Stimulated activated CD8-positive, alpha-beta memory T cell treated with anti-CD3 and anti-CD28 coated beads, Interleukin-2, amount 100 ng/mL, for 48 hours (primary cell): ENCODE results near the gene NAT9.

Source experiments
- DNase-seq, 2 donors: peaks; one replicate each; pipeline ENCODE4 v3.0.0-alpha.2; 2020; ENCODE audit warnings: low read depth in 2 of 2

Gene NAT9

GRCh38 chr17:74761419-74761818 is 14.7 kb downstream of the NAT9 start:
- no peak for DNase-seq

- no peak for DNase-seq
These were observed 15.6 kb downstream of the NAT9 start for GRCh38 chr17:74760404-74761105.

- DNase-seq, result no peak
These were observed 16.2 kb downstream of the NAT9 start for GRCh38 chr17:74759941-74760340.

DNA sequence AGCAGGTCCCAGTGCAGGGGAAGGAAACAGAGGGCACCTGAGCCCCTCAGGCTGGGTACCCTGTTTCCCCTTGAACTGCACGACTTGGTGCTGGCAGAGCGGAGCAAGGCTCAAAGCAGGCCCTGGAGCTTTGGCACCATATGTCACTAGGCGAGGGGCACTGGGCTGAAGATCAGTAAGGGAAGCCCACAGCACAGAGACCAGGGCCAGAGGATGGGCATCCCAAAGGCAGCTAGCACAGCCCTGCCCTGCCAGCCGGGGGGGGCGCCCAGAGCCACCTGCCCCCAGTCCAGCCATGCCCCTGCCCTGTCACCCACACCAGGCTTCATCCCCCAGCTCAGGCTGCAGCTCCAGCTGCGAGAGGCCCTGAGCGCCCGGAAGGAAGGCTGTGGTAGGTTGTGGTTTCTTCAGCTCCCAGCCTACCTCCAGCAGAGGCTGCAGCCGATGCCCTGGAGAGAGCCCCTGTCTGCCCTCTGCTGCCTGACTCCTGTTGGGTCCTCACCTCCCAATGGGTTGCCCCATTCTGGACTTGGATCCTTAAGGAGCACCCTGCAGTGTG is 16.8 kb downstream of the NAT9 start:
- peak in 1 of 2 donors; percentile 46 for DNase-seq

DNA sequence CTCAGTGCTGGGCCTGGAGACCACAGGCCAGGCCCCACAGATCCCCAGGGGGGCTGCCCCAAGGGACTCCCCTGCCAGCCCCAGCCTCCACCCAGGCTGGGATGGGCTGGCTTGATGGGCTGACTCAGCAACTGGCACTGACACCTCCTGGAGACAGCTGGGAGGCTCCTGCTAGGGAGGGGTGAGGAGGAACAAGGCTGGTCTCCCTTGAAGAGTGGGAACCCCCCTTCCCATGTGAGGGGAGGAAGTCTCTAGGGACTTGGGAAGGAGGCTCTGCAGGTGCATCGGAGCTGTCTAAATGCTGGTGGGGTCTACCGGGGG is 17.3 kb downstream of the NAT9 start:
- no peak for DNase-seq

GRCh38 chr17:74757931-74758847 is 18.0 kb downstream of the NAT9 start:
- no peak for DNase-seq

GRCh38 chr17:74757502-74757901 is 18.6 kb downstream of the NAT9 start:
- no peak for DNase-seq

DNA sequence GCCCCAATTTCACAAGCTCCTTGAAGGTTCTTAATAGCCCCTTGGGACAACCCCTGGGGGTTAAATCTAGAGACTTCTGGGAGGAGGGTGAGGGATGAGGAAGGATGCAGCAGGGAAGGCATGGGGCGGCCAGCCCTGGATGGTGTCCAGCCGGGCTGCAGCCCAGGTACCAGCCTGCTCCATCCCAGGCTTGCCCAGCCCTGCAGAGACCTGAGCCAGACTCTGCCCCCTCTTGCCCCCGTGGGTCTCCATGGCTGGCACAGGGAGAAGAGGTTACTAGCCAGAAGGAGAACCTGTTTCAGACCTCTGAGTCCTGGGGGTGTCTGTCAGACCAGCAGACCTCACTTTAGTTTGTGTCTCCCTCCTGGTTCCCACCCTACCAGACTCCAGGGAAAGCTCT is 19.3 kb downstream of the NAT9 start:
- no peak for DNase-seq

DNA sequence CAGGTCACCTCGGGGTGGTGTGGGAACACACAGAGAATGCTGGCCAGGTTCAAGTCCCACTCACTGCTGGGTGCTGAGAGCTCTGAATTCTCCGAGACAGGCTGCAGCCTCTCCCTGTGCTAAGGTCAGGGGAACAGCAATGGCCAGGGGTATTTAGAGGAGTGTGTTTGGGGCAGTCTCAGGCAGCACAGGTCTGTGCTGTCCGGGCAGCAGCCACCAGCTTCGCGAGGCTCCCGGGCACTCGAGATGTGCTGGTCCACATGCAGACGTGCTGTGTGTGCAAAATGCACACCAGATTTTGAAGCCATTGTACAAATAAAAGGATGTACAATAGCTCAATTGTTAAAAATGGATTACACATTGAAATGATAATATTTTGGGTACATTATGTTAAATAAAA is 20.6 kb downstream of the NAT9 start:
- DNase-seq, result no peak

- DNase-seq, result no peak
These were observed 21.3 kb downstream of the NAT9 start for GRCh38 chr17:74754832-74755231.

GRCh38 chr17:74752822-74753401 is 23.2 kb downstream of the NAT9 start:
- DNase-seq, result no peak

DNA sequence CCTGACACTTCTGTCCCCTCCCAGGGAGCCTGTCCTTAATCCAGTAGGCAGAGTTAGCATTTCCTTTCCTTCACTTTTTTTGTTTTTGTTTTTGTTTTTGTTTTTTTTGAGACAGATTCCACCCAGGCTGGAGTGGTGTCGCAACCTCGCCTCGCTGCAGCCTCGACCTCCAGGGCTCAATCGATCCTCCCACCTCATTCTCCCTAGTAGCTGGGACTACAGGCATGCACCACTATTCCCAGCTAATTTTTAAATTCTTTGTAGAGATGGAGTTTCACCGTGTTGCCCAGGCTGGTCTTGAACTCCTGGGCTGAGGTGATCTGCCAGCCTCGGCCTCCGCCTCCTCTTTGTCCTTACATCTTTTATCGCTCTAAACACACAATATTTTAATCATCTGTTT is 23.7 kb downstream of the NAT9 start:
- no peak for DNase-seq

DNA sequence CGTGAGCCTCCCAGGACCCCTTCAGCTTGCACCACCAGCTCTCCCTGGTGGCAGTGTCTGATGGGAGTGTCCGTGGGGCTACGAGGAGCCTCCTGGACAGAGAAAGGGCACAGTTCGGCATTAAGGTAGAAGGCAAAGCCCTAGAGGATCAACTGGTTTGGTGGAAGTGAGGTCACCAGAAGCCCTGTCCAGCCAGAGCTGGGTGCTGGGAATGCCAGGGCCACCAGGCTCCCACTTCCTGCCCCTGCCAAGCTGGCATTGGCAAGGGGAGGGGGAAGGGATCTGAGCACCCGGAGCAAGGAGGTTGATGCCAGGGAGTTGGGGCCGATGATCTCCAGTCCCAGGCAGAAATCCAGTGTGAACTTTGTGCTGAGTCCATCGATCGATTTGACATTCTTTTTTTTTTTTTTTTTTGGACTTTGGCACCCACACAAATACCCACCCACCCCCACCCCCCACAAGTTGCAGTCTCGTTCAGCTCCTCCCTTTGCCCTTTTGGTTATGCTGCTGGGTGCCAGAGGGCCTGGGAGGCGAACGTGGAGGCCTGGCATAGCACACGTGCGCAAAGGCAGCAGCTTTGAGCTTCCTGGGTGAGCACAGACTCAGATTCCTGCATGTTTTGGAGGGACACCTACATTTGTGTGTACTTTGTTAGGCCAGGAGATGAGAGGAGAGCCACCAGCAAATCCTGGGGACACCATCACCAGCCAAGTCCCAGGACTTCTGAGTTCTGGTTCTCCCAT is 25.6 kb downstream of the NAT9 start:
- no peak for DNase-seq

DNA sequence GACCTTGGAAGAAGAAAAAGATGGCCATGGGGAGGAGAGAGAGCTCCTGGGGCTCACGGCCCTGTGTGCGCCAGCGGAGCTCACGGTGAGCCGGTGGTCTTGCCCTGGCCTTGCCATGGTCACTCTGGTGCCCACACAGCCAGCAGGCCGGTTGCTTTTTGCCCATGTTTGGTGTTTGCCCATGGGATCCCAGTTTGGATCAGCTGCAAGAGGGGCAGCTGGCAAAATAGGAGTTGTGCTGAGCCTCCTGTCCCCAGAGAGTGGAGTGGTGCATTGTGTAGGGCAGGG is 26.2 kb downstream of the NAT9 start:
- no peak for DNase-seq

- peak in 1 of 2 donors; percentile 45 for DNase-seq
These were observed 26.7 kb downstream of the NAT9 start for GRCh38 chr17:74749279-74750038.

DNA sequence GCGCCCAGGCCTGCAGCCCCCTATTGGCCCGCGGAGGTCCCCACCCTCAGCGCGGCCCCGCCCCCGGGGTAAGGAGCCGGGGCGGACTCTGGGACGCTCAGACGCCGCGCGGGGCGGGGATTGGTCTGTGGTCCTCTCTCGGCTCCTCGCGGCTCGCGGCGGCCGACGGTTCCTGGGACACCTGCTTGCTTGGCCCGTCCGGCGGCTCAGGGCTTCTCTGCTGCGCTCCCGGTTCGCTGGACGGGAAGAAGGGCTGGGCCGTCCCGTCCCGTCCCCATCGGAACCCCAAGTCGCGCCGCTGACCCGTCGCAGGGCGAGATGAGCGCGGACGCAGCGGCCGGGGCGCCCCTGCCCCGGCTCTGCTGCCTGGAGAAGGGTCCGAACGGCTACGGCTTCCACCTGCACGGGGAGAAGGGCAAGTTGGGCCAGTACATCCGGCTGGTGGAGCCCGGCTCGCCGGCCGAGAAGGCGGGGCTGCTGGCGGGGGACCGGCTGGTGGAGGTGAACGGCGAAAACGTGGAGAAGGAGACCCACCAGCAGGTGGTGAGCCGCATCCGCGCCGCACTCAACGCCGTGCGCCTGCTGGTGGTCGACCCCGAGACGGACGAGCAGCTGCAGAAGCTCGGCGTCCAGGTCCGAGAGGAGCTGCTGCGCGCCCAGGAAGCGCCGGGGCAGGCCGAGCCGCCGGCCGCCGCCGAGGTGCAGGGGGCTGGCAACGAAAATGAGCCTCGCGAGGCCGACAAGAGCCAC is 27.4 kb downstream of the NAT9 start, which contains the start of gene NHERF1:
Gene NHERF1 (plus strand): TSS at position 100 of the 750 bp plus-strand sequence. CDS start 219 bp downstream, at position 319.
- peak; percentile 88 to 97 for DNase-seq

GRCh38 chr17:74748279-74748528 is 27.9 kb downstream of the NAT9 start:
- no peak for DNase-seq

DNA sequence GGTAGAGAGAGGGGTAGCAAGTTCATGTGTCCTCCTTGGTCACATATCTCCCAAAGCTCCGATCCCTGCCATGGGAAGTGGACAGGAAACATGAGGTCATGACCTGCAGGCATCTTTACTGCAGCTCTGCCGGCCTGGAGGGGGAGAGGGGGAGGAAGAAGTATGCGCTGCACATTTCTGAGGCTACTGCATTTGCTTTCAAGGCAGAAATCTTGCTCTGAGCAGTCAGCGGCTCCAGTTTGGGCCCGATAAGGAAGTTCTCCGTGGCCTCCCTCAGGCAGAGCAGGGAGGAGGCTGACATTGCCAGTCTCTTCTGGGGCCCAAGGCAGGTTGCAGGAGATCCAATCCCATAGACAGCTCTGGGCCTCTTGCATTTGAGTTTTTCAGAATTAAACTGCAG is 29.2 kb downstream of the NAT9 start:
- DNase-seq, result no peak

DNA sequence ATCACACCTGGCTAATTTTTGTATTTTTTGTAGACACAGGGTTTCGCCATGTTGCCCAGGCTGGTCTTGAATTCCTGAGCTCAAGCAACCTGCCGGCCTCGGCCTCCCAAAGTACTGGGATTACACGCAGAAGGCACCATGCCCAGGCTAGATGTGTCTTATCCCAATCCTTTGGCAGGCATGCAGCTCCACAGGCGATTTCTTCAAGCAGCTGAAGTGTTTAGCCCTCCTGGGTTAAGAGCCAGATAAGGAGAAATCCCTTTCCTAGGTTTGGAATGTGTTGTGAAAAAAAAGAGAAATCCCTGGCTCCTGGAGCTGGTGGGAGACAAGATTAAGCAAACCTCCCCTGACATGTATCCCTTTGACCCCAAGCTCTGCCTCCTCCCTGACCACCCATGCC is 29.8 kb downstream of the NAT9 start:
- no peak for DNase-seq

DNA sequence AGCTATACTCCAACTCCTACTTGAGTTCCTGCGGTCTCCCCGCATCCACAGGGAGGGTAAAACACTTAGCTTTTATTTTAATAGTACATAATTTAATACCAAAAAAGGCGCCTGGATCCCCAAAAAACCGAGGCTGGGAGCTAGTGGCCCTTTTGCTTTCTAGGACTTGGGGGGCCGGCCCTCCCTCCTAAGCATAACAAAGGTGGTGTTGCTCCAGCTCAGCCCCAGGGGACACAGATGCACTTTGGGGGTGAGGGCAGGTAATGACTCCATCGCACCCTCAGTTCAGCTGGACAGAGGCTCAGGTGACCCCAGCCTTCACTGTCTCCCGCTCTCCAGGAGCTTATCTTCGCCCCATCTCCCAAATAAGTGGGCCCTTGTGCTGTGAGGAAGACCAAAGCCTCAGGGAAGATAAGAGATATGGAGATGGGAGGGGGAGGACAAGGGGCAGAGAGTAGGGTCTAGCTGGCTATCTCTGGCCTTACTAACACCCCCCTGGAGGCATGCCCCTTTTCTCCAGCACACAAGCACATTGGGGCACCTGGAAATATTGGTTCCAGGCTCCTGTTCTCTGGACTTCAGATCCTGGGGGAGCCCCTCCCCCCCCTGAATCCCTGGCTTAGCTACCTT is 30.5 kb downstream of the NAT9 start:
- DNase-seq, result no peak
